RWPE1 (cell line): ENCODE results near the gene FIGNL2.

ENCODE experiments used
- CTCF ChIA-PET: fragments of 350-600 bp; sonication (Branson Sonifier 250); formaldehyde crosslinking; extraction: SDS; loops from one replicate; lab custom pipeline; 2021; lab: Yijun Ruan, JAX
- POLR2A ChIA-PET: fragments of 400-600 bp; formaldehyde crosslinking; extraction: SDS; loops from one replicate; lab custom pipeline; 2020; ENCODE audit warnings: antibody characterized with exemption; ENCODE audit not compliant: low non-redundant PET; lab: Yijun Ruan, JAX
- DNase-seq: peaks from one replicate; pipeline ENCODE4 v3.0.0; 2012; ENCODE audit warnings: low spot score
- H3K27ac ChIP-seq: fragments of 450-650 bp; 2 replicates; pipeline ENCODE4 v1.5.1; 2017
- TF ChIP-seq, protein P1 (sequence below): fragments of 450-650 bp; conservative IDR thresholded peaks from 2 replicates; pipeline ENCODE4 v1.5.1; 2017; ENCODE audit warnings: low read depth, mild to moderate bottlenecking

Gene FIGNL2

DNA sequence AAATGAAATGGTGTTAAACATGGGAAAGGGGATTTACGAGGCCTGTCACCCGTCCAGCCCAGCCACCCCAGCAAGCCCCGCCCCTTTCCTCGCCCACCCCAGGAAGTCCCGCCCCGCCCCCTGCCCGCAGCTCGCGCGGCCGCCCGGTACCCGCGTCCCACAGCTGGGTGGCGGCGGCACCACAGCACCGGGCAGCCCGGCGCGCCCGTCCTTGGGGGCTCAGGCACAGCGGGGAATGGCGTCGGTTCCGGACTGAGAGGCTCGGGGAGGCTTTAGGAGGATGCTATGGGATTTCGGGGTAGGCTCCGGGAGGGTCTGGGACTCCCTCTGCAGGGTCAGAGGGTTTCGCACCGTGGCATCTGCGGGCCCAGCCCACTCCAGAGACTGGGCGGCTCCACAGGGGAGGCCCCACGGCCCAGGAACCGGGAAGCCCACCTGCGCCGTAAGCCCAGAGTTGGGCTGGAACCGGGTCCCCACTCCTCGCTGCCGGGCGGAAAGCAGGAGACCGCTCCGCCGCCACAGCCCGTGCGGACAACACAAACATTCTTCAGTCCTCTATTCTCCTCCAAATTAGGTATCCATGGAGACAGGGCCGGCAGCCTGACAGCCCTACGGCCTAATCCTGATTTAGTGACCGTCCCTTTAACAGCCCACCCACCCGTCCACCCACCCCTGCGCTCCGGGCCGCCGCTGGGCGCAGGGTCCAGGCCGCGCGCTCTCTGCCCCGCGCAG, 1.4 kb downstream of the FIGNL2 start:
- POLR2A ChIA-PET, result no interaction called here
- CTCF ChIA-PET, result no interaction called here
- DNase-seq, result no peak
- TF ChIP-seq, protein P1, sequence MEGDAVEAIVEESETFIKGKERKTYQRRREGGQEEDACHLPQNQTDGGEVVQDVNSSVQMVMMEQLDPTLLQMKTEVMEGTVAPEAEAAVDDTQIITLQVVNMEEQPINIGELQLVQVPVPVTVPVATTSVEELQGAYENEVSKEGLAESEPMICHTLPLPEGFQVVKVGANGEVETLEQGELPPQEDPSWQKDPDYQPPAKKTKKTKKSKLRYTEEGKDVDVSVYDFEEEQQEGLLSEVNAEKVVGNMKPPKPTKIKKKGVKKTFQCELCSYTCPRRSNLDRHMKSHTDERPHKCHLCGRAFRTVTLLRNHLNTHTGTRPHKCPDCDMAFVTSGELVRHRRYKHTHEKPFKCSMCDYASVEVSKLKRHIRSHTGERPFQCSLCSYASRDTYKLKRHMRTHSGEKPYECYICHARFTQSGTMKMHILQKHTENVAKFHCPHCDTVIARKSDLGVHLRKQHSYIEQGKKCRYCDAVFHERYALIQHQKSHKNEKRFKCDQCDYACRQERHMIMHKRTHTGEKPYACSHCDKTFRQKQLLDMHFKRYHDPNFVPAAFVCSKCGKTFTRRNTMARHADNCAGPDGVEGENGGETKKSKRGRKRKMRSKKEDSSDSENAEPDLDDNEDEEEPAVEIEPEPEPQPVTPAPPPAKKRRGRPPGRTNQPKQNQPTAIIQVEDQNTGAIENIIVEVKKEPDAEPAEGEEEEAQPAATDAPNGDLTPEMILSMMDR, result no peak
- H3K27ac ChIP-seq, result no peak overlapping the region

DNA sequence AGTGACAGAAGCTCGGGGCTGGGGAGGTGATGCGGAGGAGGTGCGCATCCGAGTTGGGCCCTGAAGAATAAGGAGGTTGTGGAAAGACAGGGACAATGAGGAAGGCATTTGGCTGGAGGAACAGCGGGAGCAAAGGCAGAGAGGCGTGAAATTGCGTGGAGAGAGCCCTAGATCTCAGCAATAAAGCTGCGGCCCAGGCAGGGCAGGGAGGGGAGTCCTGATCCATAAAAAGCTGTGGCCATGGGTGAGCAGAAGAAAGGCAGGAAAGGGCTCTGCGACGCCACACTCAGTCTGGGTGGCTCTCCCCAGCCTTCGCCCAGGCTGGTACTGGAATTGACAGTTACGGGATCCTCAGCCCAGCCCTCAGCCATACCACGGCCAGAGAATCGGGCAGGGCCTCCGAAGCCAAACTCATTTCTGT, 2.2 kb downstream of the FIGNL2 start:
- CTCF ChIA-PET, result no interaction called here
- POLR2A ChIA-PET, result no interaction called here
- DNase-seq, result no peak
- no peak overlapping the region for H3K27ac ChIP-seq
- TF ChIP-seq, protein P1, result no peak

DNA sequence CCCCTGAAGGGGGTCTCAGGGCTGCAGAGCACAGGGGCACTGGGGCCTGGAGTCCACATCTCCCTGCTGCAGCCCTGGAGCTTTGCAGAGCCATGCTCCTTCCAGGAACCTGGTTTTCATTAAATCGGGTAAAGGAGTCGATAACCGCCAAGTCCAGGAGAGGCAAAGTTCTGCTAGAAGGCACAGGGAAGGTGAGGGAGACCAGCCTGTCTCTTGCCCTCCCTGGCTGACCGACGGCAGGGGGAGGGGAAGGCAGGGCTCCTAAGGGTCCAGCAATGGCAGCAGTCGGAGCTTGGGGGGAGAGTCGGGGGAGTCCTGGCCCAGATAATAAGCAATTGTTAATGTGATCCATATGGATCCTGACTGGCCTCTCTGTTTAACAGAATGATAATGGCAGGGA, 3.0 kb downstream of the FIGNL2 start:
- CTCF ChIA-PET, result no interaction called here
- POLR2A ChIA-PET, result no interaction called here
- no peak for DNase-seq
- TF ChIP-seq, protein P1, result no peak
- H3K27ac ChIP-seq, result no peak overlapping the region

DNA sequence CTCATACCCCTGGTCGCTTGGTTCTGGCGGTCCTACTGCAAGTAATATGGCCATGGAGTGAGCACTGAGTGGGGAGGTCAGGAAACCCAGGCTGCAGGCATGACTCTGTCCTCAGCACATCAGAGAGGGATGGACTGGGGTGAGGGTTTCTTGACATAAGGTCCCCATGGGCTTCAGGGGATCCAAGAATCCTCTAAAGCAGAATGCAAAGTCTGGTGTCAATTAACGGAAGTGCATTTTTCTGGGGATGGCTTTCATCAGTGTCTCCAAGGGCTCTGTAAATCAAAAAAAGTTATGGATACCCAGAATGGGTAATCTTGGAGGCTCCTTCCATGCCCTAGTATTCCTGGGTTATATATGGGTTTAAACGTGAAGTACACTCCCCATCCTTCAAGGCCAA, 3.7 kb downstream of the FIGNL2 start:
- CTCF ChIA-PET, result no interaction called here
- POLR2A ChIA-PET, result no interaction called here
- H3K27ac ChIP-seq, result no peak overlapping the region
- no peak for DNase-seq
- TF ChIP-seq, protein P1, result no peak

DNA sequence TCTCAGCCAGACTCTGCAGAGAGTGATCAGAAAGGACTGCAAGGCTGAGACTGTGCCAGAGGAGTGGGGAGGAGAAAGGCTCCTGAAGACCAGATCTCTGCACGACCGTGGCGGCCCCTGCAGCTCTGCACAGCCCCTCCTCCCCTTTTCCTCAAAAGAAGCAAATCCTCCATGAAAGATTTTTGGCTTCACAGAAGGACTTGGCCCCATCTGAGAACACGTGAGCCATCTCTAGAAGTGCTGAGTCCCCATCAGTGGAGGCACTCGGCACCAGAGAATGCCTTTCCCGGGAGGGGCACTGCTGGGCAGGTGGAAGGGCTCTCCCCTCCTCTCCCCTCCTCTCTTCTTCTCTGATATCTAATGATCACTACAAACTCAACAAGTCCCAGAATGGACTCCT, 6.8 kb downstream of the FIGNL2 start:
- CTCF ChIA-PET, result no interaction called here
- TF ChIP-seq, protein P1, result no peak
- POLR2A ChIA-PET, result no interaction called here

DNA sequence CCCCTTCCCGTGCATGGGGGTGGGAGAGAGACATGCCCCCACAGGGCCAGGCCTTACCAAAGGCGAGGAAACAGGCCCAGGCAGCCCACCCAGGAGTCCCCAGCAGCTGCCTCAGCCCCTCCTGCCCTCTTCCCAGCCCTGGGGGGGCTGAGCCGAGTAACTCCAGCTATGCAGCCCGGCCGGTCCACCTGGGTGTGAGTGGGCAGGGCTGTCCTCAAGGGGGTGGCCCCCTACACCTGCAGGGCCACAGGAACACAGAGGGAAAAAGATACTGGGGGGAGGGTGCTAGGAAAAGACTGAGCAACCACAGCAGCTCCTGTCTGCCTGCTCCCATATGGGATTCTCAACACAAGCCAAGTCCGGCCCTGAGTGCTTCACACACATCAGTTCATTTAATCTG, 7.6 kb downstream of the FIGNL2 start:
- no peak for DNase-seq
- H3K27ac ChIP-seq, result no peak overlapping the region
- CTCF ChIA-PET, result interaction anchor here (0.6 kb wide), 1 partner anchor 52 kb away, joined by 5 read pairs; no protein-coding TSS in a partner anchor
- TF ChIP-seq, protein P1, result no peak
- POLR2A ChIA-PET, result no interaction called here

More for the DNA sequence above, 6.8 kb downstream of the FIGNL2 start:
- no peak for DNase-seq
- H3K27ac ChIP-seq, result no peak overlapping the region
